NK-92 (cell line): ENCODE results near the gene GPX6.
"Not testable (repeated sequence)": the region's sequence is repeated elsewhere in the genome, so short reads cannot be mapped to it uniquely, and the experiment has no call there.

ENCODE experiments used
- DNase-seq: peaks from one replicate; lab custom pipeline; 2025; ENCODE audit not compliant: unreplicated experiment; lab: John Stamatoyannopoulos, UW

Gene GPX6

GRCh38 chr6:28486533-28486932, 29.1 kb downstream of the GPX6 start:
- no peak for DNase-seq

- DNase-seq = no peak
Observed at GRCh38 chr6:28485482-28485881, 30.1 kb downstream of the GPX6 start.

- no peak for DNase-seq
Observed at GRCh38 chr6:28480253-28480932, 35.2 kb downstream of the GPX6 start.

GRCh38 chr6:28478518-28478917, 37.1 kb downstream of the GPX6 start:
- no peak for DNase-seq

- DNase-seq = no peak
Observed at GRCh38 chr6:28474441-28475219, 41.0 kb downstream of the GPX6 start.

GRCh38 chr6:28469153-28469745, 46.3 kb downstream of the GPX6 start:
- not testable (repeated sequence) for DNase-seq

- no peak for DNase-seq
Observed at GRCh38 chr6:28468056-28468455, 47.5 kb downstream of the GPX6 start.

GRCh38 chr6:28462401-28462800, 53.2 kb downstream of the GPX6 start:
- DNase-seq = no peak

- DNase-seq = no peak
Observed at GRCh38 chr6:28458568-28458967, 57.0 kb downstream of the GPX6 start.
